ENCODE results near the gene CD2.

DNA sequence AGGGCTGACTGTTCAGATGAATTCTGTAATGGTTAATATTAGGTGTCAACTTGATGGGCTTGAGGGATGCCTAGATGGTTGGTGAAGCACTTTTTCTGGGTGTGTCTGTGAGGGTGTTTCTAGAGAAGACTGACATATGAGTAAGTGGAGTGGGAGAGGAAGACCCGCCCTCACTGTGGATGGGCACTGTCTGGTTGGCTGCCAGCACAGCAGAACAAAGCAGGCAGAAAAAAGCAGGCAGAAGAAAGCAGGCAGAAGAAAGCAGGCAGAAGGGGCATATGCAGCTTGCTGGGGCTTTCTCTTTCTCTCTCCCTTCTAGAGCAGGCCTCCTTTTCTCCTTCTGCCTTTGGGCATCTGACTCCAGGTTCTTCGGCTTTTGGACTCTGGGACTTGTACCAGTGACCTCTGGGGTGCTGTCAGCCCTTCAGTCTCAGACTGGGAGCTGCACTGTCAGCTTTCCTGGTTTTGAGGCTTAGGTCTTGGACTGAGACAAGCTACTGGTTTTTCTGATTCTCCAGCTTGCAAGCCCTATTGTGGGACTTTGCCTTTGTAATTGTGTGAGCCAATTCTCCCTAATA, 42.9 kb upstream of the CD2 start:
- TF ChIP-seq, protein P1, sequence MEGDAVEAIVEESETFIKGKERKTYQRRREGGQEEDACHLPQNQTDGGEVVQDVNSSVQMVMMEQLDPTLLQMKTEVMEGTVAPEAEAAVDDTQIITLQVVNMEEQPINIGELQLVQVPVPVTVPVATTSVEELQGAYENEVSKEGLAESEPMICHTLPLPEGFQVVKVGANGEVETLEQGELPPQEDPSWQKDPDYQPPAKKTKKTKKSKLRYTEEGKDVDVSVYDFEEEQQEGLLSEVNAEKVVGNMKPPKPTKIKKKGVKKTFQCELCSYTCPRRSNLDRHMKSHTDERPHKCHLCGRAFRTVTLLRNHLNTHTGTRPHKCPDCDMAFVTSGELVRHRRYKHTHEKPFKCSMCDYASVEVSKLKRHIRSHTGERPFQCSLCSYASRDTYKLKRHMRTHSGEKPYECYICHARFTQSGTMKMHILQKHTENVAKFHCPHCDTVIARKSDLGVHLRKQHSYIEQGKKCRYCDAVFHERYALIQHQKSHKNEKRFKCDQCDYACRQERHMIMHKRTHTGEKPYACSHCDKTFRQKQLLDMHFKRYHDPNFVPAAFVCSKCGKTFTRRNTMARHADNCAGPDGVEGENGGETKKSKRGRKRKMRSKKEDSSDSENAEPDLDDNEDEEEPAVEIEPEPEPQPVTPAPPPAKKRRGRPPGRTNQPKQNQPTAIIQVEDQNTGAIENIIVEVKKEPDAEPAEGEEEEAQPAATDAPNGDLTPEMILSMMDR (IDR thresholded peaks at IDR 0.05; ENCODE audit: low read depth, low read length), result no peak
- TF ChIP-seq EZH2phosphoT487 (IDR thresholded peaks at IDR 0.05; ENCODE audit: low read depth), result no peak
